Prostate gland (tissue), 2 donors: ENCODE measurements around the gene ZNF691. TPM values are rescaled to one million over a fixed set of nuclear protein-coding genes. Genes with fewer than 3 reads are reported as not detected.

Experiments used
- DNase-seq: peaks from one replicate; pipeline ENCODE4 v3.0.0-alpha.2; 2019; ENCODE audit warnings: low spot score
- H3K27ac ChIP-seq, 2 donors: fragments of 200-600 bp; sonication (generic); 2 replicates each; pipeline ENCODE4 v1.5.1; 2017 to 2019
- H3K27me3 ChIP-seq: fragments of 200-600 bp; sonication (generic); replicated peaks from 2 replicates; pipeline ENCODE4 v1.5.1; 2019; ENCODE audit not compliant: insufficient read depth
- H3K36me3 ChIP-seq, 2 donors: fragments of 200-600 bp; sonication (generic); 1 replicate in 1 of 2; 2 replicates in 1 of 2; pipeline versions ENCODE4 v1.5.1 to v1.8.1; 2017 to 2019
- H3K4me1 ChIP-seq: fragments of 200-600 bp; sonication (generic); replicated peaks from 2 replicates; pipeline ENCODE4 v1.5.1; 2019
- H3K4me3 ChIP-seq, 2 donors: fragments of 200-600 bp; sonication (generic); 2 replicates each; pipeline ENCODE4 v1.5.1; 2017 to 2019
- H3K9me3 ChIP-seq: fragments of 200-600 bp; sonication (generic); 2 replicates; pipeline ENCODE4 v1.5.1; 2017
- POLR2A ChIP-seq: fragments of 450-650 bp; IDR thresholded peaks from one replicate; pipeline ENCODE4 v1.6.1; 2016; ENCODE audit warnings: antibody characterized with exemption, mild to moderate bottlenecking
- POLR2AphosphoS5 ChIP-seq: sonication (generic); formaldehyde crosslinking; IDR thresholded peaks from one replicate; pipeline ENCODE4 v1.6.1; 2017; ENCODE audit warnings: antibody characterized with exemption
- WGBS: methylation state at CpG from one replicate; pipeline ENCODE4 v1.1.5; 2018; 5-methylcytosine and 5-hydroxymethylcytosine counted together
- intact Hi-C: fragments of 100-400 bp; cut with DNase I; formaldehyde crosslinking; loops from one replicate; pipeline ENCODE4 v1.14.2; 2022
- total RNA-seq, 2 donors: library from RNA; depleted of rRNA; stranded (reverse); fragments of >200 nt; gene quantifications; one replicate each; pipeline ENCODE4 v1.1.0, GENCODE V29; 2016
- TF ChIP-seq, protein P1 (sequence below), 4 experiments: fragments of 200-600 bp in 2 of 4; fragments of 450-650 bp in 2 of 4; sonication (generic) in 2 of 4; IDR thresholded peaks; 1 replicate in 3 of 4; 2 replicates in 1 of 4; pipeline ENCODE4 v1.5.1; 2016 to 2019; ENCODE audit warnings: antibody characterized with exemption in 4 of 4, mild to moderate bottlenecking in 2 of 4, moderate library complexity in 2 of 4

ZNF691 gene
- total RNA-seq, 2 donors from 2014 or later: 16.0 to 19.5 TPM

DNA sequence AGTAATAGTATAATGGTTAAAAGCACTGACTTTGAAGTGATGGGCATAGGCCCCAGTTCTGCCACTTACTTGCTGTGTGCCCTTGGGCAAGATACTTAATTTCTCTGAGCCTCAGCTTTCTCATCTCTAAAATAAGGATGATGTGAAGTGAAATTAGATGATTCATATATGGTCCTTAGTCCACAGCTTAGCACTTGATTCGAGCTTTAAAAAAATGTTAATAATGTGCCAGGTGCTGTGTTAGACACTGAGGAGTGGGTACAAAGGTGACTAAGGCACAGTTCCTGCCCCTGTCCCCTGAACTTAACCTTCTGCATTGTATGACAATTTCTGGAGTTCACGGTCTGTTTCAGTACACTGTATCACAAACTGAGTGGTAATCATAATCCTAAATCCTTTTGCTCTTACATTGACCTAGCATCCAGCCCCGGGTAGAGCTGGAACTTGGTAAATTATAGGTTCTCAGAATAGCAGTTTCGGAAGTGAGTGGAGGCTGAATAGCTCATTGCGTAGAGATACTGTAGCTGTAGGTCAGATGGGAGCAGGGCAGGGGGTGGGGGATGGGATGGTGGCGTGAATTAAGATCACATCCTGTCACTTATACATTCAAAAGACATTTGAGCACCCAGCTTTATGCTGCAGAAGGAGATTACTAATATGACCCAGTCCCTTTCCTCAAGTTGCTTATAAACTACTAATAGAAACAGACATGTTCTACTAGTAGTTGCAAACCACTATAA, 1.5 kb downstream of the ZNF691 start:
- 72% methylated on average over 6 of the region's 6 CpGs for WGBS
- Histone ChIP-seq H3K27ac (no peak overlapping the region), H3K9me3 (no peaks in the 10 kb centered on the region), H3K27me3 (no peaks in the 10 kb centered on the region), H3K4me3 (no peak overlapping the region), H3K36me3 (peaks cover 0 to 9% of the 10 kb centered on the region in 2 donors), H3K4me1 (no peaks in the 10 kb centered on the region)
- DNase-seq: no peak
- intact Hi-C loops: loop anchor here (10.0 kb wide), 1 partner anchor 163 kb away; the partner anchor contains the start of gene YBX1
- TF ChIP-seq POLR2AphosphoS5: no peak

DNA sequence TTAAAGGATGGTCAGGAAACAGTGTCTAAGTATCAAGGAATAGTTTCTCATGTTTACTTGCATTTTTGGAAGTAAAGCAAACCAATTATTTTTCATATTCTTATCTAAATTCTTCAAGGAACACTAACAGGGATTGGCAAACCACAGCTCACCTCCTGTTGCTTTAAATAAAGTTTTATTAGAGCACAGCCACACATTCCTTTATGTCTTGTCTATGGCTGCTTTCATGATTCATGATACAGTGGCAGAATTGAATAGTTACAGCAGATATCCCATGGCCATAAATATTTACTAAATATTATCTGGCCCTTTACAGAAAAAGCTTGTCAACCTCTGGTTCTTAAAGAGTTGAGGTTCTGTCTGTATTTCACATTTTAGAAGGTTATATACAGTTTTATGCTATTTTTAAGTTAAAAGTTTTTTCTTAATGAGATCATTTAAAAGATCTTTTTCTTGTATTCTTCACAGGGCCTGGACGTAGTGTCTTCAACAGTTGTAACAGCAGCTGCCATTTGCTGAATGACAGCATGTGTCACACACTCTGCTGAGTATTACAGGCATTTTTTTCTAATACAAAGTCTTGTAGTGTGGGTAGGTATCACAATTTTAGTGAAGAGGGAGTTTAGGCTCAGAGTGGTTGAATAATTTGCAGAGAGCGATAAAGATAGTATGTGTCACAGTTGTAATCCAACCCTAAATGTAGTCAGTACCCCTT, 2.6 kb downstream of the ZNF691 start:
- Histone ChIP-seq H3K27ac (no peak overlapping the region), H3K36me3 (peaks cover 0 to 9% of the 10 kb centered on the region in 2 donors), H3K4me3 (no peak overlapping the region), H3K27me3 (no peaks in the 10 kb centered on the region), H3K4me1 (no peaks in the 10 kb centered on the region), H3K9me3 (no peaks in the 10 kb centered on the region)
- TF ChIP-seq, protein P1, sequence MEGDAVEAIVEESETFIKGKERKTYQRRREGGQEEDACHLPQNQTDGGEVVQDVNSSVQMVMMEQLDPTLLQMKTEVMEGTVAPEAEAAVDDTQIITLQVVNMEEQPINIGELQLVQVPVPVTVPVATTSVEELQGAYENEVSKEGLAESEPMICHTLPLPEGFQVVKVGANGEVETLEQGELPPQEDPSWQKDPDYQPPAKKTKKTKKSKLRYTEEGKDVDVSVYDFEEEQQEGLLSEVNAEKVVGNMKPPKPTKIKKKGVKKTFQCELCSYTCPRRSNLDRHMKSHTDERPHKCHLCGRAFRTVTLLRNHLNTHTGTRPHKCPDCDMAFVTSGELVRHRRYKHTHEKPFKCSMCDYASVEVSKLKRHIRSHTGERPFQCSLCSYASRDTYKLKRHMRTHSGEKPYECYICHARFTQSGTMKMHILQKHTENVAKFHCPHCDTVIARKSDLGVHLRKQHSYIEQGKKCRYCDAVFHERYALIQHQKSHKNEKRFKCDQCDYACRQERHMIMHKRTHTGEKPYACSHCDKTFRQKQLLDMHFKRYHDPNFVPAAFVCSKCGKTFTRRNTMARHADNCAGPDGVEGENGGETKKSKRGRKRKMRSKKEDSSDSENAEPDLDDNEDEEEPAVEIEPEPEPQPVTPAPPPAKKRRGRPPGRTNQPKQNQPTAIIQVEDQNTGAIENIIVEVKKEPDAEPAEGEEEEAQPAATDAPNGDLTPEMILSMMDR (IDR thresholded peaks at IDR 0.05): no peak
- no peak for TF ChIP-seq POLR2A
- TF ChIP-seq POLR2AphosphoS5: no peak
- DNase-seq: no peak
- intact Hi-C loops: loop anchor here (10.0 kb wide), 1 partner anchor 164 kb away; the partner anchor contains the start of gene YBX1
- 97% methylated on average over 2 of the region's 2 CpGs for WGBS

DNA sequence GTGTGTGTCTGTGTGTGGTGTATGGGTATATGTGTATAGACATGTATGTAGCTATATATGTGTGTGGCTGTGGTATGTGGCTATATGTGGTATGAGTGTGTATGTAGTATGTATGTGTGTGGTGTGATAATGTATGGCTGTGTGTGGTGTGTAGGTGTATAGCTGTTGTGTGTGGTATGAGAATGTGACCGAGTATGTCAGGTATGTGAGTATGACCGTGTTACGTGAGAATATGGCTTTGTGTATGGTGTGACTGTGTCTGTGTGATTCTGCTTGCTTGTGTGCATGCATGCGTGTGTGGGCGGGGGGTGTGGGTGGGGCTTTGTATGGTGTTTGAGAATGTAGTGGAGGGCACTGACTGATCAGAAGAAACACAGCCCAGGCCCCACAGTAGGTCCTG, 3.5 kb downstream of the ZNF691 start:
- H3K9me3 ChIP-seq: no peaks in the 10 kb centered on the region
- peaks cover 0 to 9% of the 10 kb centered on the region in 2 donors for H3K36me3 ChIP-seq
- no peak overlapping the region for H3K4me3 ChIP-seq
- H3K4me1 ChIP-seq: no peaks in the 10 kb centered on the region
- H3K27ac ChIP-seq: no peak overlapping the region
- intact Hi-C loops: loop anchor here (10.0 kb wide), 1 partner anchor 165 kb away; the partner anchor contains the start of gene YBX1
- DNase-seq: no peak
- no peak for TF ChIP-seq POLR2AphosphoS5
- TF ChIP-seq POLR2A: no peak
- TF ChIP-seq, protein P1 (IDR thresholded peaks at IDR 0.05): no peak
- no peaks in the 10 kb centered on the region for H3K27me3 ChIP-seq
- 97% methylated on average over 5 of the region's 5 CpGs for WGBS

DNA sequence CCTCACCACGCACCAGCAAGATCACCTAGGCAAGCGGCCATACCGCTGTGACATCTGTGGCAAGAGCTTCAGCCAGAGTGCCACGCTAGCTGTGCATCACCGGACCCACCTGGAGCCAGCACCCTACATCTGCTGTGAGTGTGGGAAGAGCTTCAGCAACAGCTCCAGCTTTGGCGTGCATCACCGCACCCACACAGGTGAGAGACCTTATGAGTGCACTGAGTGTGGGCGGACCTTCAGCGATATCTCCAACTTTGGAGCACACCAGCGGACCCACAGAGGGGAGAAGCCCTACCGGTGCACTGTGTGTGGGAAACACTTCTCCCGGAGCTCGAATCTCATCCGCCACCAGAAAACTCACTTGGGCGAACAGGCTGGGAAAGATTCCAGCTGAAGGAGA, 5.0 kb downstream of the ZNF691 start:
- intact Hi-C loops: no loop called here
- H3K36me3 ChIP-seq: peaks cover 0 to 9% of the 10 kb centered on the region in 2 donors
- H3K9me3 ChIP-seq: no peaks in the 10 kb centered on the region
- no peaks in the 10 kb centered on the region for H3K27me3 ChIP-seq
- no peak for TF ChIP-seq POLR2A
- TF ChIP-seq POLR2AphosphoS5: no peak
- TF ChIP-seq, protein P1 (IDR thresholded peaks at IDR 0.05): no peak
- no peak for DNase-seq
- WGBS: 97% methylated on average over 15 of the region's 15 CpGs
- H3K4me3 ChIP-seq: no peak overlapping the region
- no peaks in the 10 kb centered on the region for H3K4me1 ChIP-seq
- H3K27ac ChIP-seq: no peak overlapping the region

DNA sequence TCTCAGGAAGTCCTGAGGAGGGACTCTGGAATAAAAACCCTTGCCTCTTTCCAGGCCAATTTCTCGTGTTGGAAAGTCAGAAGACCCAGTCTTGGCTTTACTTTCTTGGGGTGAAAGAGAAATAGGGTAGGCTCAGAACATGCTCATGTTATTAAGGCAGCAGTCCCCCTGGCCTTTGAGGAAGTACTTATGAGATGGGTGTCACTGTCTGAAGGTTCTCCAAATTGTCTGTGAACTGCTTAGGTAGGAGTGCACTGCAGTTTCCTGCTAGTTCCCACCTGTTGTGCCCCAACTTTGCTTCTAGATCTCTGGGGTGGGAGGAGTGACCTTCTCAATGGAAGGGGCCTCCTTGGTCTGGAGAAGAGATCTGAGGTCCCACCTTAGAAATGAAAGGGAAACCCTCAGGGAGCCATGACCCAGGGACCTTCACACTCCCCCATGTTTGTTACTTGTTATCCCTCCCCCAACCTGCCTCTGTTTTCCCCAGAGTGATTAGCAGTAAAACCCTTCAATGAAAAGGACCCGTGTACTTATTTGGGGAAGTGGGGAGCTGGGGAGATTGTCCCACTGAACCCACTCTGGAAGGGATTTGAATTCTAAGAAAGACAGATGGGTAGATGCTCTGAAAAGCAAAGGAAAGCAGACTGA, 5.7 kb downstream of the ZNF691 start:
- Histone ChIP-seq H3K9me3 (no peaks in the 10 kb centered on the region), H3K27ac (no peak overlapping the region), H3K27me3 (no peaks in the 10 kb centered on the region), H3K36me3 (peaks cover 0 to 9% of the 10 kb centered on the region in 2 donors), H3K4me1 (no peaks in the 10 kb centered on the region), H3K4me3 (no peak overlapping the region)
- TF ChIP-seq POLR2AphosphoS5 (no peak), POLR2A (no peak)
- TF ChIP-seq, protein P1 (IDR thresholded peaks at IDR 0.05): no peak
- intact Hi-C loops: no loop called here
- DNase-seq: no peak
- WGBS: 89% methylated on average over 2 of the region's 2 CpGs
